Measurements from ENCODE around the gene RPAP2.
"Not testable (repeated sequence)": the region's sequence is repeated elsewhere in the genome, so short reads cannot be mapped to it uniquely, and the experiment has no call there.

RPAP2 gene

GRCh38 chr1:92376345-92376744 is 77.5 kb downstream of the RPAP2 start:
- no peak for DNase-seq (ENCODE audit: low spot score)

GRCh38 chr1:92377991-92378390 is 79.1 kb downstream of the RPAP2 start:
- not testable (repeated sequence) for DNase-seq (ENCODE audit: low spot score)

DNA sequence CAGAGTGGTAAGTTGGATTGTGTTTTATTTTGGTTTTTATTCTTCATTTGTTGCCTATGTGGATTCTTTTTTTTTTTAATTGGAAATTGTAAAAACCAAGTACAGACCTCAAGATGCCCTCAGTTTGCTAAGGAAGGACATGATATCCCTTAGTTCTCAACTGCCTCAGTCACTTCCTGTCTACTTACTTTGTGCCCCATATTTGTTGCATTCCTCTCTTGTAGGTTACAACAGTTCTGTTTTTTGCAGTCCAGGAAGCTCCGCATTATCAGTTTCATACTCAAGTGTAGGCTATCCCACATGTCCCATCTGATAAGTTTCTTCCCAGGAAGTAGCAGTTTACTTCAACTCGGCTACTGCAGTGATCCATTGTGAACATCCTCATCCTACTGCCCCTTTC is 82.0 kb downstream of the RPAP2 start:
- no peak for DNase-seq (ENCODE audit: low spot score)

DNA sequence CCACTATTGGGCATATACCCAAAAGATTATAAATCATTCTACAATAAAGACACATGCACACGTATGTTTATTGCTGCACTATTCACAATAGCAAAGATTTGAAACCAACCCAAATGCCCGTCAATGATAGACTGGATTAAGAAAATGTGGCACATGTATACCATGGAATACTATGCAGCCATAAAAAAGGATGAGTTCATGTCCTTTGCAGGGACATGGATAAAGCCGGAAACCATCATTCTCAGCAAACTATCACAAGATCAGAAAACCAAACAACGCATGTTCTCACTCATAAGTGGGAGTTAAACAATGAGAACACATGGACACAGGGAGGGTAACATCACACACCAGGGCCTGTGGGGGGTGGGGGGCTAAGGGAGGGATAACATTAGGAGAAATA is 95.1 kb downstream of the RPAP2 start:
- not testable (repeated sequence) for DNase-seq (ENCODE audit: low spot score)

GRCh38 chr1:92398519-92398918 is 99.7 kb downstream of the RPAP2 start:
- no peak for DNase-seq (ENCODE audit: low spot score)

DNA sequence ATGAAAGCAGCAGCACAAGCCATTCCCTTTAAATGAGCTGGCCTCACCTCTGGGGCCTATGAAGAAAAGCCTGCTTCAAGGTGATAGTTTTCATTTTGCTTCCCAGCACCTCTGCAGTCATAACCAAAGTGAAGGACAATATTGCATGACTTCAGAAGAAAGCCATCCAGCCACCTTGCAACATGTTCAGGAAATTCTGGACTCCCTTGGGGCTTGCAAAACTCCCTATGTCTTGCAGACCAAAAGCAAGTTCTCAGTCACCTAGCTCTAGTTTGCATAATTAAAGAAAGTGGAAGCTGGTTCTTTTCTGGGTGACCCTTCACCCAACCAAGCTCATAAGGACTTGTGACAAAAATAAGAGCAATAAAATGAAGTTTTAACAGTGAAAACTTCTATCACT is 100.2 kb downstream of the RPAP2 start:
- no peak for DNase-seq (ENCODE audit: low spot score)

DNA sequence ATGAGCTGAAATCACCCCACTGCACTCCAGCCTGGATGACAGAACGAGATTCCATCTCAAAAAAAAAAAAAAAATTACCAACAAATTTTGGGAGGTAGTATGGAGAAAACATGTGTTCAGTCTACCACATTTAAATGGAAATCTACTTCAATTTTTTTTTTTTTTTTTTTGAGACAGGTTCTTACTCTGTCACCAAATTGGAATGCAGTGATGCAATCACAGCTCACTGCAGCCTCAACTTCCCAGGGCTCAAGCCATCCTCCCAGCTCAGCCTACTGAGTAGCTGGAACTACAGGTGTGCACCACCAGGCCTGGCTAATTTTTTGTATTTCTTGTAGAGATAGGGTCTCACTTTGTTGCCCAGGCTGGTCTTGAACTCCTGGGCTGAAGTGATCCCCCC is 105.8 kb downstream of the RPAP2 start:
- DNase-seq (ENCODE audit: low spot score), result peak; percentile 49

DNA sequence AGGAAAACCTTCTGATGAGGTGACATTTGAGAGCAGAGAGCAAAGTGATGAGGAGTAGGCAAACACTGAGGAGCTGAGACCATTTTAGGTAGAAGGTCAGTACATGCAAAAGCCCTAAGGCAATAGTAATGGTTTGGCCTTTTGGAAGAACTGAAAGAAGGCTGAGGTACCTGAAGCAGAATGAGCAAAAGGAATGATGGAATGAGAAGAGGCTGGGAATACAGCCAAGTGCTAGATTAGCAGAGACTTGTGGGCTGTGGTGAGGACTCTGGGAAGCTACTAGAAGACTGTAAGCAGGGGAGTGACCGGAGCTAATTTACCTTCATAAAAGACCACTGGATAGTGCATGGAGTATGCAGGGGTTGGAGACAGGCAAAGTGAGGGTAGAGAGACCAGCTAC is 110.0 kb downstream of the RPAP2 start:
- no peak for DNase-seq (ENCODE audit: low spot score)

GRCh38 chr1:92409946-92410549 is 111.2 kb downstream of the RPAP2 start:
- DNase-seq (ENCODE audit: low spot score), result no peak

DNA sequence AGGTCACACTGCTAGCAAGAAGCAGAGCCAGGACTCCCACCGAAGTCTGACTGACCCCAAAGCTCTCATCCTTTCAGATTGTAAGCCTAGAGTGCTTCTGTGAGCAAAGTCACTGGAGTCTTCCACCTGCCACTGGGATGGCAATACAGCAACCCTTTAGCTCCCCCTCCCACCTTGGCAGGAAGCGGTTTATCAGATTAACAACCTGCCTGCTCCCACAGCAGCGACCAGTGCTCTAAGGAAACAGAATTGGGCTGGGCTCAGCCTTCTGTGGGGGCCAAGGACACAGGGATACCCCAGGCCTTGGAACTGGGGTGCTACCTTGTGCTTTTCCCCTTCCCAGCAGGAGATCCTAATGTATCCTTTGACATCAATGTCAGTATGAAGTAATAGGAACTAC is 111.8 kb downstream of the RPAP2 start:
- DNase-seq (ENCODE audit: low spot score), result no peak

DNA sequence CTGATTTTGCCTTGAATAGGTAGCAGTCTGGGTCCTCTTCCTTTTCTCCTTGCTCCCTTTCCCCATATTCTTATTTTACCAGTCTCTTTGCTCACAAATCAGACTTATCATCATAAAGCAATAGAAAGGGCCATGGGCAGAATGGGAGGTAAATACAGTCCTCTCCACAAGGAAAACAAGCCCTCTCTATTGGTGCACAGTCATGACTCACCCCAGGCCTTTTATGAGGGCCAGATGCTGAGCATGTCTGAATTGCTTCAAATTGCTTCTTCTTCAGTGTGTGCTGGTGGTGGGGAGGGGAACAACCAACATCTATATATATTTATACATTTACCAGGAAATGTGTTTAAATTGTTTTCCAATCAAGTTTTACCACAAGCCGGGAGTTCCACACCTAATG is 112.7 kb downstream of the RPAP2 start:
- peak; percentile 24 for DNase-seq (ENCODE audit: low spot score)

DNA sequence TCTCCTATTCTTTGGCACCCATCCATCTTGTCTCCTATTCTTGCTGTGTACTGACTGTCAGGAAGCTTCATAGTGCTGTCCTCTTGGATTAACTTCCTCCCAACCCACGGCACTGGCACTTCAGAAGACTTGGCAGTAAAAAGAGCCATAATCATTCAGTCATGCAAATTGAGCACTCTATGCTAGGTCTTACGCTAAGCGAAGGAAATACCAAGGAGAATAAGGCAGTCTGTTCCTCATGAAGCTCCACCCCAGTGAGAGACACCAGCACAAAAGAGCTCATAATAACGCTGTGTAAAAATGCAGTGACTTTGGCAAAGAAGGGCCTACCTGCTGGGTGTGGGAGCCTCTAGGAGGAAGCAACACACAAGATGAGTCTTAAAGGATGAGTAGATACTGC is 120.8 kb downstream of the RPAP2 start:
- DNase-seq (ENCODE audit: low spot score), result no peak

DNA sequence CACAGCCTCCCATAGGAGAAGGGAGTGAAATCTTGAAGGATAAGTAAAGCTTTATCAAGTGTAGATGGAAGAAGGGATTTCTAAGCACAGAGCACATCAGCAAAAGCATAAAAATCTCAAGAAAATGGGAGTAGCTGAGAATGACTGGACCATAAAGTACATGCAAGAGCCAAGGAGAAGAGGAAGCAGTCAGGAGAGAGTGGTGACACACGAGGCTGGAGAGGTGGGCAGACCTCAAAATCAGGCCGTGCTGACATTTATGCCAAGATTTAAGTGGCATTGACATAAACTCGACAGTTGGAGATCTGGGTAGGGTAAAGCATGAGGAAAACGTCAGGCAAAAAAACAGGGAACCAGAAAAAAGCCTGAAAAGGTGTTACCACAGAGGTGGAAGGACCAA is 125.5 kb downstream of the RPAP2 start:
- DNase-seq (ENCODE audit: low spot score), result no peak

DNA sequence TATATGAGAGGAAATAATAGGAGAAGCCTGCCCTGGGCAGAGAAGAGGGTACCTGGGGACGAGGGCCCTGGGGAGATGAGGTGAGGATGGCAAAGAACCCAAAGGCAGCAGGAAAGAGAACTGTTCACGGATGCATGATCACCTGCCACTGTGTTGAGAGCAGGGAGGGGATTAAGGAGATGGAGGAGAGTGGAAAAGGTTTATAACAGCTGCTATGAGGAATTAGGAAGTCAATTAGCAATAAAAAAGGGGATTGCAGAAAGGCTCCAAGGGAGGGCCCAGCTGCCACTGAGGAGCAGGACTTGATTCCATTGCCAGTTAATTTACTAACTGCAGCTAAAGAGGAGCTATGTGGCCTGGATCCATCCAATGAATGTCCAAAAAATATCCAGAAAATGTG is 126.8 kb downstream of the RPAP2 start:
- DNase-seq (ENCODE audit: low spot score), result no peak

DNA sequence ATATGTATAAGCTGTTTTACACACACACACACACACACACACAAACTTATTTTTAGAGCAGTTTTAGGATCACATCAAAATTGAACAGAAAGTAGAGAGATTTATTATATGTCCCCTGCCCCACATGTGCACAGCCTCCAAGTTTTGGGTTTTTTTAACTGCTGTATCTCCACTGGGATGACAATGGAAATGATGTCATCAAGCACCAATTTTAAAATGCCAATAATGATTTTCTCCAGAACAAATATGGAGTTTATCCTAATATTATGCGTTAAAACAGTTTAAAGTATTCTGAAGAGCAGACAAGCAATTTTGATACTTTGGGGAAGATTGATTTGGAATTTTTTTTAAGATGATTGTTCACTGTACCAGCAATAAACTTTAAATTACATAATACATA is 131.2 kb downstream of the RPAP2 start:
- DNase-seq (ENCODE audit: low spot score), result no peak

GRCh38 chr1:92434572-92434971 is 135.7 kb downstream of the RPAP2 start:
- DNase-seq (ENCODE audit: low spot score), result not testable (repeated sequence)

GRCh38 chr1:92439291-92439690 is 140.4 kb downstream of the RPAP2 start:
- DNase-seq (ENCODE audit: low spot score), result no peak

DNA sequence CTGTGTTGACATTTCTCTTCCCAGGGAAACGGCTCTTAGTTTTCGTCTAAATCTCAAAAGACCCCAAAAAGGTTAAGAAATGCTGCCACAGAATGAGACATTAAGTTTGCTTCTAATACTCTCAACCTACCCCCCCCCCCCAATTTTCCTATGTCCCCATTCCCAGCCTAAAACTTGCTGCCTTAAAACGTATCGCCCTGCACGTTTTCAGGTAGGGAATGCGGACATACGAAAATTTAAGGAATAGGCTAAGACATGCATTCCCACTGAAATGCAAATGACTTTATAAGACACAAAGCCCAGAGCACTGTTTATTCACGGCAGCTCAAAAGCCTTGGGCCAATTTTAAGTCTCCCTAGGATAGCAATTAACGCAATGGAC is 142.4 kb downstream of the RPAP2 start:
- DNase-seq (ENCODE audit: low spot score), result no peak

DNA sequence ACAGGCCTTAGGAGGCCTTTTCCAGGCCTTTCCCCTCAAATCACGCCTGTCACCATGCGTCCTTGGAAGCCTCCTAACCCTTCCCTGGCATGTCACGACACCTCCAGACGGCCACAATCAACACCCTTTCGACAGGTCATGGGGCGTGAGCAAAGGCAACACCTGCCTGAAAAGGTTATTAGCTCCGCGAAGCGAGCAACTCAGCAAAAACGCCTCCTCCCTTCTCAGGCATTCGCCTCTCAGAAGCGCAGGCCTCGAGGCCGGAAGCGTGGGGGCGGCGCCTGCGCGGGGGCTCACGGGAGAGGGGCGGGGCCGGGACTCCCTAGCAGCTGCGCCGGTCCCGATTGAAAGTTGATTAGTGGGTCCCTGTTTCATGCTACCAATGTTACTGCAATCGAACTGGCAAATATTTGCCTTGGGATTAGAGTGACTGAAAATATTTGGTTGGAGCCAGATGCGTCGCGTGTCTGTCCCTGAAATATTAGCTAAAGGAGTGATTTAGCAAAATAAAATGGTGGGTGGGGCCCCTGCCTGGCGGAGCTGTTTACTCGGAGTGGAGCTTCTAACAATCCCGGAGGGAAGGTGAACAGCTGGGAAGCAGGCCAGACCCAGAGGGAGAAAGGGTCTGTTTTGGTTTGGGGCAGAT is 143.0 kb downstream of the RPAP2 start:
- peak; percentile 76 for DNase-seq (ENCODE audit: low spot score)

DNA sequence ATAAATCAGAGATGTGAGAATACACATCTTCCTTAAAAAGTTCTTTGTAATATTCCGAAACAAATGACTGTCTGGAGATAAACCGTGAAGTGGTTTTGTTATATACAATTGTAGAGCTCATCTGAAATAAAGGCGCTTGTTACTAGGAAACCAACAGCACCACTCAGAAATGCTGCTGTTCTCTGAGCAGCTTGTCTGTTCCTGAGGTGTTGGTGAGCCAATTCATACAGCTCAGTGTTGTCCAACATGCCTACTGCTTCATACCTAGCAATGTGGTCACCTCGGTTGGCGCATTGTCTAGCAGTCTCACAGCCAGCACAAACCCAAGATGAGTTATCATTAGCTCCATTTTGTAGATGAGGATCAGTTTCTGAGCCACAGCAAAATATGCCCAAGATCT is 143.5 kb downstream of the RPAP2 start:
- peak; percentile 15 for DNase-seq (ENCODE audit: low spot score)

DNA sequence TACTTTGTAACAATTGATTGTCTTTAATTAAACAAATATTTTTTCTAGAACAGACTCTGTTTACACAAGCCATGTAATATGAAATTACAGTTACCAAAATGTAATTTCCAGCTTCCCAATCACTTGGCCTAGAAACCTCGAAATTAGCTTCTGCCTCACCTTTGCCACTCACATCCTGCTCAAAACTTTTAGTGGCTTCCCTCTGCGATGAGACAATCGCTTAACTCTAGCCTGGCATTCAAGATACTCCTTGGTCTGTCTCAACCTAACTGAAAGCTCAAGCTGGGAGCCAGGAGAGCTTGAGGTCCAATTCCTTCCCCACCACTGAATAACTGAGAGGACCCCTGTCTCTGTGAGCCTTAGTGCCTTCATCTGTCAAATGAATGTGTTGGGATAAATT is 145.0 kb downstream of the RPAP2 start:
- no peak for DNase-seq (ENCODE audit: low spot score)

- DNase-seq (ENCODE audit: low spot score), result no peak
Observed at GRCh38 chr1:92444351-92444750, 145.5 kb downstream of the RPAP2 start.

GRCh38 chr1:92445865-92446264 is 147.0 kb downstream of the RPAP2 start:
- no peak for DNase-seq (ENCODE audit: low spot score)

DNA sequence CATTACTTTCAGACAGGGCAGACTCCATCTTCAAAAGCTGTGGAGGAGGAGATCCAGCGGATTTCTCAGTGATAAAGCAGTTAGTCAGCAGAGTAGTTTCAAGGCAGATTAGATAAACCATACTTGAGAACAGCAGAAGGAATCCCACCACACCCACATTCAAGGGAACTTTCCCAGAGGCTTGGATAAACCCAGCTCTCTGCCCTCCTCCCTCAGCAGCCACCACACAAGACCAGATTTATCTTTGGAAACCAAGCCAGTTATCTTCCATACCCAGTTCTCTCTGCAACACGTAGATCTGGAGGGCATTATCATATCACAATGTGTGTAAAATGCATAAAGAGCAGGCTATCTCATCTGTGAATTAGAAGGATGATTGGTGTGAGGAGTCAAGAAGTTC is 147.7 kb downstream of the RPAP2 start:
- DNase-seq (ENCODE audit: low spot score), result no peak
